ENCODE measurements around the gene ATF6.

ATF6 gene

GRCh38 chr1:161838885-161839284, 72.8 kb downstream of the ATF6 start:
- Histone ChIP-seq H3K9me3 (ENCODE audit: control insufficient read depth, insufficient read depth, low read depth, low read length) (no peaks in the 10 kb centered on the region), H3K4me3 (ENCODE audit: low read depth, low read length) (no peak overlapping the region), H3K27me3 (ENCODE audit: control insufficient read depth, insufficient read depth, low read length) (no peaks in the 10 kb centered on the region)

GRCh38 chr1:161839591-161839990, 73.5 kb downstream of the ATF6 start:
- no peaks in the 10 kb centered on the region; the same call in 1 of the 2 replicates for H3K36me3 ChIP-seq (ENCODE audit: control insufficient read depth, insufficient read depth, low read length)
- H3K4me1 ChIP-seq (ENCODE audit: control insufficient read depth, insufficient read depth, low read length), result no peaks in the 10 kb centered on the region
- no peak overlapping the region for H3K27ac ChIP-seq (ENCODE audit: low read depth, low read length)
- H3K27me3 ChIP-seq (ENCODE audit: control insufficient read depth, insufficient read depth, low read length), result no peaks in the 10 kb centered on the region
- no peak overlapping the region for H3K4me3 ChIP-seq (ENCODE audit: low read depth, low read length)
- H3K9me3 ChIP-seq (ENCODE audit: control insufficient read depth, insufficient read depth, low read depth, low read length), result no peaks in the 10 kb centered on the region
- no peak overlapping the region for H3K9ac ChIP-seq (ENCODE audit: low read length)

More at GRCh38 chr1:161838885-161839284, 72.8 kb downstream of the ATF6 start:
- Histone ChIP-seq H3K4me1 (ENCODE audit: control insufficient read depth, insufficient read depth, low read length) (no peaks in the 10 kb centered on the region), H3K9ac (ENCODE audit: low read length) (no peak overlapping the region), H3K36me3 (ENCODE audit: control insufficient read depth, insufficient read depth, low read length) (no peaks in the 10 kb centered on the region), H3K27ac (ENCODE audit: low read depth, low read length) (no peak overlapping the region)

- H3K9me3 ChIP-seq (ENCODE audit: control insufficient read depth, insufficient read depth, low read depth, low read length), result no peaks in the 10 kb centered on the region
- H3K27me3 ChIP-seq (ENCODE audit: control insufficient read depth, insufficient read depth, low read length), result no peaks in the 10 kb centered on the region
- no peak overlapping the region for H3K27ac ChIP-seq (ENCODE audit: low read depth, low read length)
- no peaks in the 10 kb centered on the region; the same call in 1 of the 2 replicates for H3K36me3 ChIP-seq (ENCODE audit: control insufficient read depth, insufficient read depth, low read length)
- H3K9ac ChIP-seq (ENCODE audit: low read length), result no peak overlapping the region
- H3K4me1 ChIP-seq (ENCODE audit: control insufficient read depth, insufficient read depth, low read length), result no peaks in the 10 kb centered on the region
- H3K4me3 ChIP-seq (ENCODE audit: low read depth, low read length), result no peak overlapping the region
These were observed 74.2 kb downstream of the ATF6 start for GRCh38 chr1:161840363-161840762.

GRCh38 chr1:161843156-161843555, 77.0 kb downstream of the ATF6 start:
- Histone ChIP-seq H3K27me3 (ENCODE audit: control insufficient read depth, insufficient read depth, low read length) (no peaks in the 10 kb centered on the region), H3K4me1 (ENCODE audit: control insufficient read depth, insufficient read depth, low read length) (no peaks in the 10 kb centered on the region), H3K9ac (ENCODE audit: low read length) (no peak overlapping the region), H3K27ac (ENCODE audit: low read depth, low read length) (no peak overlapping the region), H3K4me3 (ENCODE audit: low read depth, low read length) (no peak overlapping the region), H3K36me3 (ENCODE audit: control insufficient read depth, insufficient read depth, low read length) (no peaks in the 10 kb centered on the region; the same call in 1 of the 2 replicates), H3K9me3 (ENCODE audit: control insufficient read depth, insufficient read depth, low read depth, low read length) (no peaks in the 10 kb centered on the region)

- Histone ChIP-seq H3K9me3 (ENCODE audit: control insufficient read depth, insufficient read depth, low read depth, low read length) (no peaks in the 10 kb centered on the region), H3K36me3 (ENCODE audit: control insufficient read depth, insufficient read depth, low read length) (no peaks in the 10 kb centered on the region; the same call in 1 of the 2 replicates), H3K4me1 (ENCODE audit: control insufficient read depth, insufficient read depth, low read length) (no peaks in the 10 kb centered on the region), H3K9ac (ENCODE audit: low read length) (no peak overlapping the region), H3K4me3 (ENCODE audit: low read depth, low read length) (no peak overlapping the region), H3K27me3 (ENCODE audit: control insufficient read depth, insufficient read depth, low read length) (no peaks in the 10 kb centered on the region), H3K27ac (ENCODE audit: low read depth, low read length) (no peak overlapping the region)
These were observed 78.6 kb downstream of the ATF6 start for GRCh38 chr1:161844696-161845095.

GRCh38 chr1:161848676-161849075, 82.6 kb downstream of the ATF6 start:
- H3K4me1 ChIP-seq (ENCODE audit: control insufficient read depth, insufficient read depth, low read length), result no peaks in the 10 kb centered on the region

GRCh38 chr1:161849518-161849917, 83.4 kb downstream of the ATF6 start:
- no peaks in the 10 kb centered on the region for H3K4me1 ChIP-seq (ENCODE audit: control insufficient read depth, insufficient read depth, low read length)
- H3K4me3 ChIP-seq (ENCODE audit: low read depth, low read length), result no peak overlapping the region
- no peak overlapping the region for H3K9ac ChIP-seq (ENCODE audit: low read length)
- no peak overlapping the region for H3K27ac ChIP-seq (ENCODE audit: low read depth, low read length)
- H3K9me3 ChIP-seq (ENCODE audit: control insufficient read depth, insufficient read depth, low read depth, low read length), result no peaks in the 10 kb centered on the region
- H3K36me3 ChIP-seq (ENCODE audit: control insufficient read depth, insufficient read depth, low read length), result no peaks in the 10 kb centered on the region
- no peaks in the 10 kb centered on the region for H3K27me3 ChIP-seq (ENCODE audit: control insufficient read depth, insufficient read depth, low read length)

More at GRCh38 chr1:161848676-161849075, 82.6 kb downstream of the ATF6 start:
- H3K36me3 ChIP-seq (ENCODE audit: control insufficient read depth, insufficient read depth, low read length), result no peaks in the 10 kb centered on the region; the same call in 1 of the 2 replicates
- H3K27ac ChIP-seq (ENCODE audit: low read depth, low read length), result no peak overlapping the region
- H3K9ac ChIP-seq (ENCODE audit: low read length), result no peak overlapping the region
- H3K4me3 ChIP-seq (ENCODE audit: low read depth, low read length), result no peak overlapping the region
- no peaks in the 10 kb centered on the region for H3K27me3 ChIP-seq (ENCODE audit: control insufficient read depth, insufficient read depth, low read length)
- H3K9me3 ChIP-seq (ENCODE audit: control insufficient read depth, insufficient read depth, low read depth, low read length), result no peaks in the 10 kb centered on the region

GRCh38 chr1:161855260-161855659, 89.1 kb downstream of the ATF6 start:
- no peaks in the 10 kb centered on the region for H3K4me1 ChIP-seq (ENCODE audit: control insufficient read depth, insufficient read depth, low read length)
- H3K4me3 ChIP-seq (ENCODE audit: low read depth, low read length), result no peak overlapping the region
- H3K27ac ChIP-seq (ENCODE audit: low read depth, low read length), result no peak overlapping the region
- no peaks in the 10 kb centered on the region for H3K9me3 ChIP-seq (ENCODE audit: control insufficient read depth, insufficient read depth, low read depth, low read length)
- no peaks in the 10 kb centered on the region for H3K27me3 ChIP-seq (ENCODE audit: control insufficient read depth, insufficient read depth, low read length)
- no peaks in the 10 kb centered on the region for H3K36me3 ChIP-seq (ENCODE audit: control insufficient read depth, insufficient read depth, low read length)
- no peak overlapping the region for H3K9ac ChIP-seq (ENCODE audit: low read length)

- Histone ChIP-seq H3K27me3 (ENCODE audit: control insufficient read depth, insufficient read depth, low read length) (no peaks in the 10 kb centered on the region), H3K9ac (ENCODE audit: low read length) (no peak overlapping the region), H3K36me3 (ENCODE audit: control insufficient read depth, insufficient read depth, low read length) (no peaks in the 10 kb centered on the region; the same call in 1 of the 2 replicates)
These were observed 92.2 kb downstream of the ATF6 start for GRCh38 chr1:161858271-161858670.

GRCh38 chr1:161863549-161863948, 97.4 kb downstream of the ATF6 start:
- Histone ChIP-seq H3K36me3 (ENCODE audit: control insufficient read depth, insufficient read depth, low read length) (no peaks in the 10 kb centered on the region; the same call in 1 of the 2 replicates), H3K4me1 (ENCODE audit: control insufficient read depth, insufficient read depth, low read length) (no peaks in the 10 kb centered on the region), H3K27ac (ENCODE audit: low read depth, low read length) (no peak overlapping the region), H3K27me3 (ENCODE audit: control insufficient read depth, insufficient read depth, low read length) (no peaks in the 10 kb centered on the region), H3K9ac (ENCODE audit: low read length) (no peak overlapping the region), H3K9me3 (ENCODE audit: control insufficient read depth, insufficient read depth, low read depth, low read length) (no peaks in the 10 kb centered on the region), H3K4me3 (ENCODE audit: low read depth, low read length) (no peak overlapping the region)

More at GRCh38 chr1:161858271-161858670, 92.2 kb downstream of the ATF6 start:
- Histone ChIP-seq H3K9me3 (ENCODE audit: control insufficient read depth, insufficient read depth, low read depth, low read length) (no peaks in the 10 kb centered on the region), H3K4me1 (ENCODE audit: control insufficient read depth, insufficient read depth, low read length) (no peaks in the 10 kb centered on the region), H3K4me3 (ENCODE audit: low read depth, low read length) (no peak overlapping the region), H3K27ac (ENCODE audit: low read depth, low read length) (no peak overlapping the region)

GRCh38 chr1:161864577-161864976, 98.5 kb downstream of the ATF6 start:
- Histone ChIP-seq H3K4me1 (ENCODE audit: control insufficient read depth, insufficient read depth, low read length) (no peaks in the 10 kb centered on the region), H3K9ac (ENCODE audit: low read length) (no peak overlapping the region), H3K27me3 (ENCODE audit: control insufficient read depth, insufficient read depth, low read length) (no peaks in the 10 kb centered on the region), H3K36me3 (ENCODE audit: control insufficient read depth, insufficient read depth, low read length) (no peaks in the 10 kb centered on the region; the same call in 1 of the 2 replicates), H3K9me3 (ENCODE audit: control insufficient read depth, insufficient read depth, low read depth, low read length) (no peaks in the 10 kb centered on the region), H3K4me3 (ENCODE audit: low read depth, low read length) (no peak overlapping the region), H3K27ac (ENCODE audit: low read depth, low read length) (no peak overlapping the region)

- Histone ChIP-seq H3K9ac (ENCODE audit: low read length) (no peak overlapping the region), H3K4me3 (ENCODE audit: low read depth, low read length) (no peak overlapping the region), H3K9me3 (ENCODE audit: control insufficient read depth, insufficient read depth, low read depth, low read length) (no peaks in the 10 kb centered on the region), H3K27ac (ENCODE audit: low read depth, low read length) (no peak overlapping the region), H3K27me3 (ENCODE audit: control insufficient read depth, insufficient read depth, low read length) (no peaks in the 10 kb centered on the region), H3K4me1 (ENCODE audit: control insufficient read depth, insufficient read depth, low read length) (no peaks in the 10 kb centered on the region), H3K36me3 (ENCODE audit: control insufficient read depth, insufficient read depth, low read length) (no peaks in the 10 kb centered on the region)
These were observed 100.1 kb downstream of the ATF6 start for GRCh38 chr1:161866241-161866640.
